ENCODE data around the gene SERHL2.

DNA sequence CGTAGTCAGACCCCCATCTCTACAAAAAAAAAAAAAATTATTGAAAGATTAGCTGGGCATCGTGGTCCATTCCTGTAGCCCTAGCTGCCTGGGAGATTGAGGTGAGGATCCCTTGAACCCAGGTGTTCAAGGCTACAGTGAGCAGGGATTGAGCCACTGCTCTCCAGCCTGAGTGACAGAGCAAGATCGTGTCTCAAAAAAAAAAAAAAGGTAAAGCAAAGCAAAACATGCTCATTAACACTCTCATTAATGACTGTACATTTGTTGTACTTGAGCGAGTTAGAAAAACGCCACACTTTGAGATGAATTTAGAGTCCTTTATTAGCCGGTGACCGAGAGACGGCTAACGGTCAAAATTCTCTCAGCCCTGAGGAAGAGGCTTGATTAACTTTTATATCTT lies 6.2 kb upstream of the SERHL2 start:
- TF ChIP-seq ZNF274 (IDR thresholded peaks at IDR 0.05; ENCODE audit: low read depth, low read length) (no peak), YY1 (IDR thresholded peaks at IDR 0.05; ENCODE audit: insufficient read depth, insufficient read length) (no peak), SUZ12 (IDR thresholded peaks at IDR 0.05; ENCODE audit: extremely low read depth, insufficient read depth, insufficient read length) (no peak)

Data from NT2/D1 (cell line).